MCF 10A (cell line): ENCODE results near the gene LPP. TPM values are rescaled to one million over a fixed set of nuclear protein-coding genes. Genes with fewer than 3 reads are reported as not detected.

Source experiments
- BruUV-seq: library from RNA; stranded (reverse); fragments of 400-500 nt; replicated peaks from 2 replicates; lab custom pipeline; 2021; lab: Mats Ljungman, UMichigan
- CTCF ChIA-PET: fragments of 300-600 bp; sonication (Branson Sonifier 250); formaldehyde crosslinking; extraction: SDS; loops from one replicate; lab custom pipeline; 2021; ENCODE audit warnings: antibody characterized with exemption, inconsistent platforms; lab: Yijun Ruan, JAX
- POLR2A ChIA-PET: fragments of 300-600, 350-650 bp; sonication (Branson Sonifier 250); formaldehyde crosslinking; extraction: SDS; loops from one replicate; lab custom pipeline; 2020; ENCODE audit warnings: antibody characterized with exemption, inconsistent platforms; lab: Yijun Ruan, JAX
- DNase-seq: peaks from one replicate; pipeline ENCODE4 v3.0.0-alpha.2; 2018; ENCODE audit not compliant: unreplicated experiment
- H3K27ac Mint-ChIP-seq: one replicate; pipeline ENCODE4 v1.8.0; 2022; ENCODE audit warnings: mild to moderate bottlenecking, low read depth, mixed read lengths; ENCODE audit not compliant: unreplicated experiment
- H3K27me3 Mint-ChIP-seq: one replicate; pipeline ENCODE4 v1.8.0; 2022; ENCODE audit warnings: mixed read lengths; ENCODE audit not compliant: insufficient read depth, unreplicated experiment
- H3K36me3 Mint-ChIP-seq: one replicate; pipeline ENCODE4 v1.8.0; 2022; ENCODE audit warnings: mild to moderate bottlenecking, moderate library complexity, mixed read lengths; ENCODE audit not compliant: insufficient read depth, unreplicated experiment
- H3K4me1 Mint-ChIP-seq: one replicate; pipeline ENCODE4 v1.8.0; 2022; ENCODE audit warnings: mixed read lengths; ENCODE audit not compliant: insufficient read depth, unreplicated experiment
- H3K4me3 Mint-ChIP-seq: one replicate; pipeline ENCODE4 v1.8.0; 2022; ENCODE audit warnings: mild to moderate bottlenecking, moderate library complexity, mixed read lengths; ENCODE audit not compliant: unreplicated experiment
- H3K9me3 Mint-ChIP-seq: one replicate; pipeline ENCODE4 v1.8.0; 2022; ENCODE audit warnings: mixed read lengths; ENCODE audit not compliant: unreplicated experiment
- CTCF ChIP-seq: fragments of 200-600 bp; IDR thresholded peaks from one replicate; pipeline ENCODE4 v1.8.0; 2022; ENCODE audit warnings: antibody characterized with exemption, mild to moderate bottlenecking; ENCODE audit not compliant: unreplicated experiment
- intact Hi-C: fragments of 100-400 bp; cut with micrococcal nuclease; formaldehyde crosslinking; loops from 2 replicates; pipeline ENCODE4 v1.14.1; 2022
- total RNA-seq: library from RNA; stranded (reverse); gene quantifications from 2 replicates; pipeline ENCODE4 v1.2.3, GENCODE V29; 2022

Gene LPP
- total RNA-seq, 1 experiment from 2014 or later: 117 TPM

GRCh38 chr3:188649521-188649920 is 495.6 kb downstream of the LPP start:
- no TSS peak for BruUV-seq
- H3K4me3 Mint-ChIP-seq: no peak overlapping the region
- DNase-seq: no peak
- no peaks in the 10 kb centered on the region for H3K27me3 Mint-ChIP-seq
- TF ChIP-seq CTCF: no peak
- H3K9me3 Mint-ChIP-seq: no peaks in the 10 kb centered on the region
- intact Hi-C loops: no loop called here
- no peak overlapping the region for H3K27ac Mint-ChIP-seq
- H3K36me3 Mint-ChIP-seq: peaks cover 8% of the 10 kb centered on the region
- ChIA-PET CTCF (no interaction called here), POLR2A (interaction anchor here (0.6 to 0.8 kb wide), 2 partner anchors 10 to 15 kb away, joined by 3 read pairs; no protein-coding TSS in a partner anchor)
- H3K4me1 Mint-ChIP-seq: no peaks in the 10 kb centered on the region

GRCh38 chr3:188656196-188656982 is 502.4 kb downstream of the LPP start:
- BruUV-seq: no TSS peak
- H3K27ac Mint-ChIP-seq: no peak overlapping the region
- no peaks in the 10 kb centered on the region for H3K27me3 Mint-ChIP-seq
- H3K36me3 Mint-ChIP-seq: no peaks in the 10 kb centered on the region
- peak; percentile 54 for DNase-seq
- POLR2A ChIA-PET: interaction anchor here (0.6 to 5.1 kb wide), 6 partner anchors 16 to 914 kb away, joined by 3 to 31 read pairs (median 4); no protein-coding TSS in a partner anchor
- H3K9me3 Mint-ChIP-seq: no peaks in the 10 kb centered on the region
- CTCF ChIA-PET: interaction anchor here (0.9 kb wide), 2 partner anchors 24 to 942 kb away, joined by 3 read pairs; no protein-coding TSS in a partner anchor
- no peak overlapping the region for H3K4me3 Mint-ChIP-seq
- H3K4me1 Mint-ChIP-seq: peaks cover 7% of the 10 kb centered on the region
- TF ChIP-seq CTCF: no peak
- intact Hi-C loops: no loop called here

- POLR2A ChIA-PET: interaction anchor here (1.0 to 5.1 kb wide), 3 partner anchors 11 to 913 kb away, joined by 3 to 31 read pairs (median 3); partner anchors contain the start of gene BCL6
- no TSS peak for BruUV-seq
Observed at GRCh38 chr3:188658606-188659005, 504.6 kb downstream of the LPP start.

More at GRCh38 chr3:188658606-188659005, 504.6 kb downstream of the LPP start:
- H3K27ac Mint-ChIP-seq: no peak overlapping the region
- H3K4me3 Mint-ChIP-seq: no peak overlapping the region
- no peaks in the 10 kb centered on the region for H3K9me3 Mint-ChIP-seq
- intact Hi-C loops: no loop called here
- H3K36me3 Mint-ChIP-seq: no peaks in the 10 kb centered on the region
- CTCF ChIA-PET: no interaction called here
- H3K4me1 Mint-ChIP-seq: peaks cover 7% of the 10 kb centered on the region
- DNase-seq: no peak
- no peaks in the 10 kb centered on the region for H3K27me3 Mint-ChIP-seq
- TF ChIP-seq CTCF: no peak
